Neuron (in vitro differentiated cells): Measurements from ENCODE around the gene RRP9.
"Not testable (repeated sequence)": the region's sequence is repeated elsewhere in the genome, so short reads cannot be mapped to it uniquely, and the experiment has no call there.

Source experiments
- H2AFZ ChIP-seq: one replicate; pipeline ENCODE4 v1.6.1; 2013; ENCODE audit warnings: low read depth, mild to moderate bottlenecking, inconsistent platforms, low read length, moderate library complexity
- H3K27me3 ChIP-seq: one replicate; pipeline ENCODE4 v1.6.1; 2013; ENCODE audit warnings: low read length; ENCODE audit not compliant: insufficient read depth
- H3K36me3 ChIP-seq: one replicate; pipeline ENCODE4 v1.6.1; 2013; ENCODE audit warnings: low read length; ENCODE audit not compliant: insufficient read depth
- H3K4me1 ChIP-seq: one replicate; pipeline ENCODE4 v1.6.1; 2013; ENCODE audit warnings: low read length; ENCODE audit not compliant: insufficient read depth
- H3K4me3 ChIP-seq: 2 replicates; pipeline ENCODE4 v1.5.1; 2013; ENCODE audit warnings: mild to moderate bottlenecking, low read length, moderate library complexity
- H3K9me3 ChIP-seq: one replicate; pipeline ENCODE4 v1.6.1; 2013; ENCODE audit warnings: low read length

The RRP9 gene

DNA sequence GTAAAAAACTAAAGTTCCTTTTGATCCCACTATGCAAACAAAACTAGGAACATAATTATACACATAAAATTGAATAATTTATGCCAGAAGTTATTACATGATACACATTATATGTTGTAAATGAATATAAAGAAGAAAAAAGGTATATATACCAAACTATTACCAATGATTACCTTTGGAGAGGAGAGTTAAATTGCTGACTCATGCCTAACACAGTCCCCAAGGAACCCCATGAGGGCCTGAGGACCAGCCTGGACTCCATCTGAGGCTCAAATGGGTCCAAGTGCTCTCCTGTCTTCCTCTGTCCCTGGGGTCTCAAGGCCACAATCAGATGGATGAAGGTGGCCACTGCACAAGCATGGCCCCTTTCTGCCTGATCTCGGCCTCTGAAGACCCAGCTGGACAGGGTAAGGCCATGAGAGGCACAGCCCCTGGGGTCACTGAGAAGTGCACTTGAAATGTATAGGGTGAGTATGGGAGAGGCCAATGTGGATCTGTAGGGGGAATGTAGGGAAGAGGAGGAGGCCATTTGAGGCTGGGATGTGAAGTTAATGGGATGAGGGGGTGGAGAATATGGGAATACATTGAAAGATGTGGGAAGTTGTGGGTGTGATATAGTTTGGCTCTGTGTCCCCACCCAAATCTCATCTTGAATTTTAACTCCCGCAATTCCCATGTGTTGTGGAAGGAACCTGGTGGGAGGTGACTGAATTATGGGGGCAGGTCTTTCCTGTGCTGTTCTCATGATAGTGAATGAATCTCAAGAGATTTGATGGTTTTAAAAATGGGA lies 37.5 kb downstream of the RRP9 start:
- peaks cover 3% of the 10 kb centered on the region for H3K27me3 ChIP-seq
- no peaks in the 10 kb centered on the region for H3K36me3 ChIP-seq
- no peaks in the 10 kb centered on the region for H3K4me1 ChIP-seq
- H3K9me3 ChIP-seq: no peaks in the 10 kb centered on the region
- no peak overlapping the region for H2AFZ ChIP-seq
- H3K4me3 ChIP-seq: no peak overlapping the region

DNA sequence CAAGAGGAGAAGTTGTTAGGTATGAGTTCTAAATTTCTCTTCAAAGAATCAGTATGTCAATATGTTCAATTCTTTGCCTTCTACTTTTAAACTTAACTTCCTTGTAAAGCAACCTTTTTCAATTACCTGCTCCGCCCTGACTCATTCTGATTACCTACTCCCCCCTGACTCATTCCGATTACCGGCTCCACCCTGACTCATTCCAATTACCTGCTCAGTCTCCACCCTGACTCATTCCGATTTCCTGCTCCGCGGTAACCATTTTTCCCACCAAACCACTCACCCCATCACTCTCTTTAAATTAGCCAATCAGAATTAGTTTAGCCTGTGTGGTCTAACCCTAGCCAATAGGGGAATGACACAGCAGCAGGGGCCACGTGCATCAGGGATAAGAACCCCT lies 39.3 kb downstream of the RRP9 start:
- H3K4me3 ChIP-seq, H3K4me1 ChIP-seq, H3K27me3 ChIP-seq, H3K36me3 ChIP-seq, H3K9me3 ChIP-seq, H2AFZ ChIP-seq: not testable (repeated sequence)

DNA sequence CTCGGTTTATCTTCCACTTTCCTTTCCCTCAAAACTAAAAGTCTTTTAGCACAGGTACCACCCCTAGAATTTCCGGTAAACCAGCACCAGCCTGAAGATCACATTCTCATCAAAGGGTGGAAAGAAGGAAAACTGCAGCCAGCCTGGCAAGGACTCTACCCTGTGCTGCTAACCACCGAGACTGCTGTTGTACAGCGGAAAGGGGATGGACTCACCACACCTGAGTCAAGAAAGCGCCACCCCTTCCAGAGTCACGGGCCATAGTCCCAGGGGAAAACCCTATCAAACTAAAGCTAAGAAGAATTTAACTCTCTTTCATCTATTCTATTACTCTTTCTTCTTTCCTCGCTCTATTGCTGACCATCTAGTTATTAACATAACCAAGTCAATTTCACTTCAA lies 41.7 kb downstream of the RRP9 start:
- H3K36me3 ChIP-seq, H3K27me3 ChIP-seq, H3K4me1 ChIP-seq, H3K9me3 ChIP-seq, H2AFZ ChIP-seq, H3K4me3 ChIP-seq: not testable (repeated sequence)

DNA sequence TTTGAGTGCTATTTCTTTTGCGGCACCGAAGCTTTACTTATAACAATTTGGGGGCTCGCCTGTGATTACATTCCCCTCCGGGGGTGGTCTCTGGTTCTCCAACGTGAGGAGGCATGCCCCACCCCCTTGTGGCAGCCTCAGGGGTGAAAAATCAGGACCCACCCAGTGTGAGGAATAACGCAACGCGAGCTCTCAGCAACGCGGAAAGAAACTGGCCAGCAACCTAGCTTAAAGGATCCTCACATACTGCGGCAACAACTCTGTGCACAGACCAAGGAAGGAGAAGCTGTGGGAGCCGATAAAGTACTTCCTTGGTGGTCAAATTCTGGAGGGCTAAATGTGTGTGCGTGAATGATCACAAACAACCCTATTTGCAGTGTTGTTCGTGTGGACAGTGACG lies 44.3 kb downstream of the RRP9 start:
- H3K36me3 ChIP-seq: no peaks in the 10 kb centered on the region
- no peak overlapping the region for H3K4me3 ChIP-seq
- H3K4me1 ChIP-seq: no peaks in the 10 kb centered on the region
- H2AFZ ChIP-seq: no peak overlapping the region
- H3K27me3 ChIP-seq: peaks cover 5% of the 10 kb centered on the region
- H3K9me3 ChIP-seq: no peaks in the 10 kb centered on the region

DNA sequence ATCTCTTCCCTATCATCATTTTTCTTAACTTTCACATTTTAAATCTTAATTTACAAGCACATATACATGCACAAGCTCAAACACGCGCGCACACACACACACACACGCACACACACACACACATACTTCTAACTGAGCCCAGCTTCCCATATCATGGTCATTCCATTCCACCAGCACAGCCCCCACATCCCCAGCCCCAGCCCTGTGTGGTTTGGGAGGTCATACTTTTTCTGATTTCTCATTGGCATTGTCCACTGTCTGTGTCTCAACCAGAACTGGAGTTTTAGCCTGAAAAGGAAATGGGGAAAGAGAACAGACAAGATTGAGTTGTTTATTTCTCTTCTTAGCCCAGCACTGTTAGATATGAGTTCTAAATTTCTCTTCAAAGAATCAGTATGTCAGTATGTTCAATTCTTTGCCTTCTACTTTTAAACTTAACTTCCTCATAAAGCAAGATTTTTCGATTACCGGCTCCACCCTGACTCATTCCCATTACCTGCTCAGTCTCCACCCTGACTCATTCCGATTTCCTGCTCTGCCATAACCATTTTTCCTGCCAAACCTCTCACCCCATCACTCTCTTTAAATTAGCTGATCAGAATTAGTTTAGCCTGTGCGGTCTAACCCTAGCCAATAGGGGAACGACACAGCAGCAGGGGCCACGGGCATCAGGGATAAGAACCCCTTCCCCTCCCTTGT lies 44.9 kb downstream of the RRP9 start:
- peaks cover 5% of the 10 kb centered on the region for H3K27me3 ChIP-seq
- H3K4me1 ChIP-seq: no peaks in the 10 kb centered on the region
- no peaks in the 10 kb centered on the region for H3K9me3 ChIP-seq
- no peaks in the 10 kb centered on the region for H3K36me3 ChIP-seq
- H3K4me3 ChIP-seq: no peak overlapping the region
- H2AFZ ChIP-seq: no peak overlapping the region

DNA sequence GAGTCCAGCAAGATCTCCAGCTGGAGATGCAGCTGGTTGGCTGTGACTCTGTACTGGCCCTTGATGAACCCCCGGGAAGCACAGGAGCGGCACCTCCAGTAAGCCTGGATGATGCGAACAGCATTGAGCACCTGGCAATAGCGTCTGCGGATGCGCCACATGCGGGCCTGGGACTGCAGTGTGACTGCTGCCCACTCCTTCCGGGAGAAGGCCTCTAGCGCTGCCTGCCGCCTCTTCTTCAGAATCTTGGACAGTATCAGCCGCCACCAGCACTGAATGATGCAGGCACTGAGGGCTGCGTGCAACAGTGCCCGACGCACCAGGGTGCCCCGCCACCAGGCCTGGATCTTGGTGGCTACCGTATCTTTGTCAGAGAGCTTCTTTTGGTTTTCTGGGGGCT lies 46.8 kb downstream of the RRP9 start:
- no peak overlapping the region for H2AFZ ChIP-seq
- H3K9me3 ChIP-seq: no peaks in the 10 kb centered on the region
- no peaks in the 10 kb centered on the region for H3K36me3 ChIP-seq
- no peak overlapping the region for H3K4me3 ChIP-seq
- H3K27me3 ChIP-seq: peaks cover 2% of the 10 kb centered on the region
- no peaks in the 10 kb centered on the region for H3K4me1 ChIP-seq

DNA sequence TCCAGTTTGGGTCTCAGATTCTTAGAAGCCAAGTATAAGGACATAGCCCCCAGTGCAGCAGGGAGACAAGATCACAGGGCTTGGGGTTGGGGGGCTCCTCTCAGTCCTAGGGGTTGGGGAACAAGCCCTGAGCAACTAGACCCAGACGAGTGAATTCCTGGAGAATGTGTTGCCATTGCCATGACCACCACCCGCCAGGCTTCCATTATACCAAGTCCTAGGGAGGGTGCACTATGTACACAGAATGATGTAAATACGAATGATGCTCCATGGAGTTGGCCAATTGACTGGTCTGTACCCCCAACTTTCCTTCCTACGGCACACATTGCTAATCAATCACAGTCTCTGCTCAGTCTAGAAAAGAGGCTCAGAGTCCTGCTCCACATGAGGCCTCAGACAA lies 47.3 kb downstream of the RRP9 start:
- no peak overlapping the region for H3K4me3 ChIP-seq
- H3K9me3 ChIP-seq: no peaks in the 10 kb centered on the region
- H3K4me1 ChIP-seq: no peaks in the 10 kb centered on the region
- no peaks in the 10 kb centered on the region for H3K36me3 ChIP-seq
- no peak overlapping the region for H2AFZ ChIP-seq
- peaks cover 2% of the 10 kb centered on the region for H3K27me3 ChIP-seq

DNA sequence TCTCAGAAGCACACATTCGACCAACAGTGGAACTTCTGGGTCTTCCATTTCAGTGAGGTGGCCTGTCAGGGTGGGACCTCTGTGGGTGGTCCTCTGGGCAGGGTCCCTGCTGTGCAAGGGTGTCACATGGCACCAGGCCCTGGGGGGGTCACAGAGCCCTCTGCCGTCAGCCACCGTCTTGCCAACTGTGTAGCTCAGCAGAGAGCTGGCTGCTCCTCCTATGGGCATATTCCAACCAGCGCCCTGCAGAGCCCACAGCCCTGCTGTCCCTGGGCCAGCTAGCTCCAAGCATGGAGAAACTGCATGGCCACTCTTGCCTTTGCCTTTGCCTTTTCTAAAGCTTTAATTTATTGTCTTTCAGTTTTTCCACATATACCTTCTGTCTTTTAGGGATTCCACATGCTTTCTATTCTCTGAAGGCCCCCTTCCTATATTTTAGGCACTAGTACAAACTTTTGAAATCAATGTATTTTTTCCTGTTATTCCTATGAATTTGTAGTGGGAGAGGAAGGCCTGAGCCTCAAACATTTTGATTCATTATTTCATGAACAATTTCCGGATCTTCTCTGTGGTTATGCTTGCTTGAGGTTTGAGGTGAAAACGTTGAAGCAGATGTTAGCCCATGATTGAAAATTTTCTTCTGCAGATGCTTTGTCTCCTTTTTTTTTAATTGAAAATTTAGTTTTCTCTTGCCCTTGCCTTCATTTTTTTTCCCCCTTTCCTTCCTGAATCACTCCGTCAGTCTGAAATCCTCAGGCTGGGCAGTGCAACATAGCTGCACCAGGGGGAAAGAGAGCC lies 50.3 kb downstream of the RRP9 start:
- Histone ChIP-seq H3K4me1 (no peaks in the 10 kb centered on the region), H3K36me3 (no peaks in the 10 kb centered on the region), H2AFZ (no peak overlapping the region), H3K4me3 (no peak overlapping the region), H3K9me3 (no peaks in the 10 kb centered on the region), H3K27me3 (no peaks in the 10 kb centered on the region)

DNA sequence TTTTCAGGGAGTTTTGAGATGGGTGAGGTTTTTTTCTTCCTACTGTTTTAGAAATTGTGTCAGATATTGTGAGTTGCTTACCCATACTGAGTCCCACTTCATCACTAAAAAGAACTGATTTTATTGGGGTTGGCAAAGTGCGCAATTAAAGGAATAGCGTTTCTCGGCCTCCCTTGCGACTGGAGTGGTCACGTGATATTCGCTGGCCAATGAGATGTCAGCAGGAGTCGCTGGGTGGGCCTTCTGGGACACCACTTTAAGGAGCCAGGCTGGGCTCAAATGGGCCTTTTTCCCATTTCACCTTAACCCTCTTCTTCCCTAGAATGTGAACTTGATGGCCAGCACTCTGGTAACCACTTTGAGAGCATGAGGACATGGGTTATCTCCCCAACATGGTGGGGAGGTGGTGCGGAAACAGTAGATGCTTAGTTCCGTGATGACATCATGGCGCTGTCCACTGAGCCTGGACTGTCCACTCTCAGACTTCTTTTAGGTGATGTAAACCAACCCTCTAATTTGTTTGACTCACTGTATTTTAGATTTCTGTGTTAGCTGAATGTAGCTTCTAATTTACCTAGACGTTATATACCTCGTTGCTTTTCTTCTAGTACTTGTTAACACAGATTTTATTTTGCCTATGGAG lies 53.1 kb downstream of the RRP9 start:
- H3K27me3 ChIP-seq: no peaks in the 10 kb centered on the region
- H3K9me3 ChIP-seq: no peaks in the 10 kb centered on the region
- no peak overlapping the region for H3K4me3 ChIP-seq
- H3K36me3 ChIP-seq: no peaks in the 10 kb centered on the region
- H2AFZ ChIP-seq: no peak overlapping the region
- no peaks in the 10 kb centered on the region for H3K4me1 ChIP-seq

DNA sequence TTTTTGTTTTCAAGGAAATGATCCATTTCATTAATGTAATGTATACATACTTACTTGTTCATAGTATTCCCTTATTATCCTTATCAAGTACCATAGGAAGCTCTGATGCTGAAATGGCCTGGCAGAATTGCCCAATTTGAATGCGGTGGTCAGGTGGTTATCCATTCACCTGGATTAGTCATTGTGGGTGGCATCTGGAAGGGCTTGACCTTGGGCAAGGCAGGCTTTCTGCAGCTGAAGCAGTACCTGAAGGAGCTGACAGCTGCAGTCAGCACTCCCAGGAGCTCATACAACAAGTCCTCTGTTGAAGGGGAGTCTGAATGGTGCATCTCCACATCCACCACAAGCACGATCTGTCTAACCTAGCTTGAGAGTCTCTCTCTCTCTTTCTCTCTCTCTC lies 54.1 kb downstream of the RRP9 start:
- Histone ChIP-seq H2AFZ (no peak overlapping the region), H3K4me1 (no peaks in the 10 kb centered on the region), H3K4me3 (no peak overlapping the region), H3K27me3 (no peaks in the 10 kb centered on the region), H3K9me3 (no peaks in the 10 kb centered on the region), H3K36me3 (no peaks in the 10 kb centered on the region)

DNA sequence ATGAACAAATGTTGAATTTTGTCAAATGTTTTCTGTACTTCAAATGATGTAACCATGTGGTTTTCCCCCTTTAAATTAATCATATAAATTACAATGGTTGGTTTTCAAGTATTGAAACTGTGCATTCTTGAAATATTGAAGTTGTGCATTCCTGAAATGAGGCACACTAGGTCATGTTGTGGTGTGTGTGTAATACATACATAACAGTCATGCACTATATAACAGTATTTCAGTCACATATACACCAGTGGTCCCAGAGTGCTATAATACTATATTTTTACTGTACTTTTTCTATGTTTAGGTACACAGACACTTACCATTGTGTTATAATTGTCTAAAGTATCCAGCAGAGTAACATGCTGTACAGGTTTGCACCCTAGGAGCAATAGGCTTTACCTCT lies 55.3 kb downstream of the RRP9 start:
- H3K9me3 ChIP-seq: no peaks in the 10 kb centered on the region
- no peak overlapping the region for H3K4me3 ChIP-seq
- H3K4me1 ChIP-seq: no peaks in the 10 kb centered on the region
- H2AFZ ChIP-seq: no peak overlapping the region
- H3K27me3 ChIP-seq: no peaks in the 10 kb centered on the region
- no peaks in the 10 kb centered on the region for H3K36me3 ChIP-seq
